Gastroesophageal sphincter (tissue), 3 donors: ENCODE measurements around the gene SNAP47.

ENCODE experiments used
- POLR2A ChIP-seq, 2 donors: fragments of 450-650 bp; IDR thresholded peaks; one replicate each; pipeline ENCODE4 v1.6.1; 2017; ENCODE audit warnings: antibody characterized with exemption in 2 of 2, mild to moderate bottlenecking in 2 of 2, moderate library complexity in 1 of 2
- TF ChIP-seq, protein P1 (sequence below), 4 experiments: fragments of 200-600 bp in 2 of 4; fragments of 450-650 bp in 2 of 4; sonication (generic) in 1 of 4; IDR thresholded peaks; one replicate each; pipeline ENCODE4 v1.5.1; 2017 to 2019; ENCODE audit warnings: antibody characterized with exemption in 4 of 4, mild to moderate bottlenecking in 2 of 4, moderate library complexity in 2 of 4

- TF ChIP-seq POLR2A (IDR thresholded peaks at IDR 0.05) = no peak
- TF ChIP-seq, protein P1, sequence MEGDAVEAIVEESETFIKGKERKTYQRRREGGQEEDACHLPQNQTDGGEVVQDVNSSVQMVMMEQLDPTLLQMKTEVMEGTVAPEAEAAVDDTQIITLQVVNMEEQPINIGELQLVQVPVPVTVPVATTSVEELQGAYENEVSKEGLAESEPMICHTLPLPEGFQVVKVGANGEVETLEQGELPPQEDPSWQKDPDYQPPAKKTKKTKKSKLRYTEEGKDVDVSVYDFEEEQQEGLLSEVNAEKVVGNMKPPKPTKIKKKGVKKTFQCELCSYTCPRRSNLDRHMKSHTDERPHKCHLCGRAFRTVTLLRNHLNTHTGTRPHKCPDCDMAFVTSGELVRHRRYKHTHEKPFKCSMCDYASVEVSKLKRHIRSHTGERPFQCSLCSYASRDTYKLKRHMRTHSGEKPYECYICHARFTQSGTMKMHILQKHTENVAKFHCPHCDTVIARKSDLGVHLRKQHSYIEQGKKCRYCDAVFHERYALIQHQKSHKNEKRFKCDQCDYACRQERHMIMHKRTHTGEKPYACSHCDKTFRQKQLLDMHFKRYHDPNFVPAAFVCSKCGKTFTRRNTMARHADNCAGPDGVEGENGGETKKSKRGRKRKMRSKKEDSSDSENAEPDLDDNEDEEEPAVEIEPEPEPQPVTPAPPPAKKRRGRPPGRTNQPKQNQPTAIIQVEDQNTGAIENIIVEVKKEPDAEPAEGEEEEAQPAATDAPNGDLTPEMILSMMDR (IDR thresholded peaks at IDR 0.05) = no peak
Measured at GRCh38 chr1:227793948-227794816, 58.9 kb downstream of the SNAP47 start.
